ENCODE results near the gene RNU6-9. TPM values are rescaled to one million over a fixed set of nuclear protein-coding genes. Genes with fewer than 3 reads are reported as not detected.
"Not testable (repeated sequence)": the region's sequence is repeated elsewhere in the genome, so short reads cannot be mapped to it uniquely, and the experiment has no call there.

RNU6-9 gene
- total RNA-seq, 4 donors from 2014 or later = not detected

GRCh38 chr19:875265-875879, 17.9 kb upstream of the RNU6-9 start:
- Histone ChIP-seq H3K27ac (no peak overlapping the region), H3K36me3 (no peaks in the 10 kb centered on the region), H3K4me3 (no peak overlapping the region), H3K27me3 (no peaks in the 10 kb centered on the region), H3K4me1 (peaks cover 0 to 8% of the 10 kb centered on the region in 2 donors), H3K9me3 (no peaks in the 10 kb centered on the region)
- no peak for DNase-seq
- TF ChIP-seq, protein P1, sequence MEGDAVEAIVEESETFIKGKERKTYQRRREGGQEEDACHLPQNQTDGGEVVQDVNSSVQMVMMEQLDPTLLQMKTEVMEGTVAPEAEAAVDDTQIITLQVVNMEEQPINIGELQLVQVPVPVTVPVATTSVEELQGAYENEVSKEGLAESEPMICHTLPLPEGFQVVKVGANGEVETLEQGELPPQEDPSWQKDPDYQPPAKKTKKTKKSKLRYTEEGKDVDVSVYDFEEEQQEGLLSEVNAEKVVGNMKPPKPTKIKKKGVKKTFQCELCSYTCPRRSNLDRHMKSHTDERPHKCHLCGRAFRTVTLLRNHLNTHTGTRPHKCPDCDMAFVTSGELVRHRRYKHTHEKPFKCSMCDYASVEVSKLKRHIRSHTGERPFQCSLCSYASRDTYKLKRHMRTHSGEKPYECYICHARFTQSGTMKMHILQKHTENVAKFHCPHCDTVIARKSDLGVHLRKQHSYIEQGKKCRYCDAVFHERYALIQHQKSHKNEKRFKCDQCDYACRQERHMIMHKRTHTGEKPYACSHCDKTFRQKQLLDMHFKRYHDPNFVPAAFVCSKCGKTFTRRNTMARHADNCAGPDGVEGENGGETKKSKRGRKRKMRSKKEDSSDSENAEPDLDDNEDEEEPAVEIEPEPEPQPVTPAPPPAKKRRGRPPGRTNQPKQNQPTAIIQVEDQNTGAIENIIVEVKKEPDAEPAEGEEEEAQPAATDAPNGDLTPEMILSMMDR (IDR thresholded peaks at IDR 0.05) = no peak
- no peak for TF ChIP-seq POLR2A (IDR thresholded peaks at IDR 0.05)
- intact Hi-C loops (cut with DNase I; ENCODE audit: low total_unique reads) = no loop called here

GRCh38 chr19:876089-876488, 17.2 kb upstream of the RNU6-9 start:
- no peaks in the 10 kb centered on the region for H3K27me3 ChIP-seq
- DNase-seq = no peak
- no peak overlapping the region for H3K4me3 ChIP-seq
- peaks cover 0 to 8% of the 10 kb centered on the region in 2 donors for H3K4me1 ChIP-seq
- TF ChIP-seq POLR2A (IDR thresholded peaks at IDR 0.05) = no peak
- TF ChIP-seq, protein P1 (IDR thresholded peaks at IDR 0.05) = no peak
- intact Hi-C loops (cut with DNase I; ENCODE audit: low total_unique reads) = no loop called here
- H3K27ac ChIP-seq = no peak overlapping the region
- H3K36me3 ChIP-seq = no peaks in the 10 kb centered on the region
- H3K9me3 ChIP-seq = no peaks in the 10 kb centered on the region

DNA sequence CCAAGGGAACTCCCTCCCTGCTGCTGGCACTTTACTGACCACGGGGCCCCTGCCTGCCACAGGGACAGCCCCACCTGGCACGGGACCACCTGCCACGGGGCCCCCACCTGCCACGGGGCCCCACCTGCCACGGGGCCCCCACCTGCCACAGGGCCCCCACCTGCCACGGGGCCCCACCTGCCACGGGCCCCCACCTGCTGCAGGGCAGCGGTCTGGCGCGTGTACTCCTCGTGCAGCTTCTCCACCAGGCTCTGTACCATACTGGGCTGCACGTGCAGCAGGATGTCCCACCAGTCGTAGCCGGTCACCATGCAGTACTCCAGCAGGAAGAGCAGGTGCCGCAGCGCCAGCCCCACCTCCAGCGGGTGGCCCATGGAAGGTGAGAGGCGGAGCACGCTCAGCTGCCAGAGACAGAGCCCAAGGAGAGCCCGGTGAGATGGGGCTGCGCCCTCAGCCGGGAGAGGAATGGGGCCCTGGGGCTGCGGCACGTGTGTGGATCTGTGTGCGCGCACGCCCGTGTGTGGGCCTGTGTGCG, 16.4 kb upstream of the RNU6-9 start:
- no peak overlapping the region for H3K27ac ChIP-seq
- intact Hi-C loops (cut with DNase I; ENCODE audit: low total_unique reads) = no loop called here
- H3K4me3 ChIP-seq = no peak overlapping the region
- H3K9me3 ChIP-seq = no peaks in the 10 kb centered on the region
- H3K4me1 ChIP-seq = peaks cover 0 to 8% of the 10 kb centered on the region in 2 donors
- H3K27me3 ChIP-seq = no peaks in the 10 kb centered on the region
- no peak for DNase-seq
- TF ChIP-seq, protein P1 (IDR thresholded peaks at IDR 0.05) = no peak
- no peak for TF ChIP-seq POLR2A (IDR thresholded peaks at IDR 0.05)
- no peaks in the 10 kb centered on the region for H3K36me3 ChIP-seq

- intact Hi-C loops (cut with DNase I; ENCODE audit: low total_unique reads); H3K36me3 ChIP-seq; H3K4me3 ChIP-seq; H3K27ac ChIP-seq; H3K9me3 ChIP-seq; DNase-seq; H3K27me3 ChIP-seq; H3K4me1 ChIP-seq: not testable (repeated sequence)
Measured at GRCh38 chr19:877992-878660, 15.2 kb upstream of the RNU6-9 start.

DNA sequence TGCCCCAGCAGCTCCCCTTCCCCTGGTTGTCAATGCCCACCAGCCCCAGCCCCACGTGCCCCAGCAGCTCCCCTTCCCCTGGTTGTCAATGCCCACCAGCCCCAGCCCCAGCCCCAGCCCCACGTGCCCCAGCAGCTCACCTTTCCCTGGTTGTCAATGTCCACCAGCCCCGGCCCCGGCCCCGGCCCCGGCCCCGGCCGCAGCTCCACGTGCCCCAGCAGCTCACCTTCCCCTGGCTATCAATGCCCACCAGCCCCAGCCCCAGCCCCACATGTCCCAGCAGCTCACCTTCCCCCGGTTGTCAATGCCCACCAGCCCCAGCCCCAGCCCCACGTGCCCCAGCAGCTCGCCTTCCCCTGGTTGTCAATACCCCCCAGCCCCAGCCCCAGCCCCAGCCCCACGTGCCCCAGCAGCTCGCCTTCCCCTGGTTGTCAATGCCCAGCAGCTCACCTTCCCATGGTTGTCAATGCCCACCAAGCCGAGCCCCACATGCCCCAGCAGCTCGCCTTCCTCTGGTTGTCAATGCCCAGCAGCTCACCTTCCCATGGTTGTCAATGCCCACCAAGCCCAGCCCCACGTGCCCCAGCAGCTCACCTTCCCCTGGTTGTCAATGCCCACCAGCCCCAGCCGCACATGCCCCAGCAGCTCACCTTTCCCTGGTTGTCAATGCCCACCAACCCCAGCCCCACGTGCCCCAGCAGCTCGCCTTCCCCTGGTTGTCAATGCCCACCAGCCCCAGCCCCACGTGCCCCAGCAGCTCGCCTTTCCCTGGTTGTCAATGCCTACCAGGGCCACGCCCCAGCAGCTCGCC, 14.3 kb upstream of the RNU6-9 start:
- H3K9me3 ChIP-seq; intact Hi-C loops (cut with DNase I; ENCODE audit: low total_unique reads); DNase-seq; H3K27me3 ChIP-seq; H3K27ac ChIP-seq; H3K4me1 ChIP-seq; H3K36me3 ChIP-seq; H3K4me3 ChIP-seq: not testable (repeated sequence)

Measured in uterus (tissue), 4 donors.